Measurements from ENCODE around the gene VWA5A.

Gene VWA5A

DNA sequence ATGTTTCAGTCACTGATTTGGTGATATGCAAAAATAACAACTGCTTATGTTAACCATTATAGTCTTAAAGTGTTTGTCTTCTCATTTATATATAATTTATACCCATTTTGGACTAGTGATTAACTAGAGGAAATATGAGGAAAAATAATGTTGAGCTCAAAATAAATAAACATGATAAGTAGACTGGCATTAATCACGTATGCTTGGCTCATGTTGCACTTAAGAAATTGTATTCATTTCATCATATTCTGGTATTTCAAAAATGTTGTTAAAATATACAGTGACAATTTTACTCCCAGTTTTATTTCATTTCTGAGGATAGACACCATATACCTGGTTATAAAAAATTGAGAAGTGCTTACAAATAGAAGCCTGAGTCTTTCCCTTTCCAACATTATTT is 64.1 kb downstream of the VWA5A start:
- H3K4me3 ChIP-seq (ENCODE audit: low read depth in 1 of 2, low read length in 2 of 2) = no peak overlapping the region
- H3K27me3 ChIP-seq (ENCODE audit: insufficient read depth, low read length, poor library complexity) = no peaks in the 10 kb centered on the region
- H3K9me3 ChIP-seq (ENCODE audit: insufficient read depth, low read length, severe bottlenecking) = no peaks in the 10 kb centered on the region
- H3K36me3 ChIP-seq (ENCODE audit: insufficient read depth, low read length) = no peaks in the 10 kb centered on the region
- TF ChIP-seq, protein P1, sequence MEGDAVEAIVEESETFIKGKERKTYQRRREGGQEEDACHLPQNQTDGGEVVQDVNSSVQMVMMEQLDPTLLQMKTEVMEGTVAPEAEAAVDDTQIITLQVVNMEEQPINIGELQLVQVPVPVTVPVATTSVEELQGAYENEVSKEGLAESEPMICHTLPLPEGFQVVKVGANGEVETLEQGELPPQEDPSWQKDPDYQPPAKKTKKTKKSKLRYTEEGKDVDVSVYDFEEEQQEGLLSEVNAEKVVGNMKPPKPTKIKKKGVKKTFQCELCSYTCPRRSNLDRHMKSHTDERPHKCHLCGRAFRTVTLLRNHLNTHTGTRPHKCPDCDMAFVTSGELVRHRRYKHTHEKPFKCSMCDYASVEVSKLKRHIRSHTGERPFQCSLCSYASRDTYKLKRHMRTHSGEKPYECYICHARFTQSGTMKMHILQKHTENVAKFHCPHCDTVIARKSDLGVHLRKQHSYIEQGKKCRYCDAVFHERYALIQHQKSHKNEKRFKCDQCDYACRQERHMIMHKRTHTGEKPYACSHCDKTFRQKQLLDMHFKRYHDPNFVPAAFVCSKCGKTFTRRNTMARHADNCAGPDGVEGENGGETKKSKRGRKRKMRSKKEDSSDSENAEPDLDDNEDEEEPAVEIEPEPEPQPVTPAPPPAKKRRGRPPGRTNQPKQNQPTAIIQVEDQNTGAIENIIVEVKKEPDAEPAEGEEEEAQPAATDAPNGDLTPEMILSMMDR (IDR thresholded peaks at IDR 0.05; ENCODE audit: borderline replicate concordance, extremely low read depth, low read length, poor library complexity, severe bottlenecking) = no peak
- TF ChIP-seq EZH2 (IDR thresholded peaks at IDR 0.05; ENCODE audit: borderline replicate concordance, low read depth, low read length, severe bottlenecking) = no peak
- no peaks in the 10 kb centered on the region for H4K20me1 ChIP-seq (ENCODE audit: insufficient read depth, low read length)
- no peak overlapping the region for H3K9ac ChIP-seq (ENCODE audit: low read depth, low read length)
- no peak overlapping the region for H2AFZ ChIP-seq (ENCODE audit: low read depth, low read length)
- DNase-seq (no peak), ATAC-seq (ENCODE audit: insufficient read depth, low read depth) (no peak)
- no peak overlapping the region for H3K4me2 ChIP-seq (ENCODE audit: insufficient read depth, low read length)
- no peak overlapping the region for H3K27ac ChIP-seq (ENCODE audit: low read length)
- H3K79me2 ChIP-seq (ENCODE audit: insufficient read depth, low read length) = no peaks in the 10 kb centered on the region
- no peaks in the 10 kb centered on the region for H3K4me1 ChIP-seq (ENCODE audit: insufficient read depth, low read length)

DNA sequence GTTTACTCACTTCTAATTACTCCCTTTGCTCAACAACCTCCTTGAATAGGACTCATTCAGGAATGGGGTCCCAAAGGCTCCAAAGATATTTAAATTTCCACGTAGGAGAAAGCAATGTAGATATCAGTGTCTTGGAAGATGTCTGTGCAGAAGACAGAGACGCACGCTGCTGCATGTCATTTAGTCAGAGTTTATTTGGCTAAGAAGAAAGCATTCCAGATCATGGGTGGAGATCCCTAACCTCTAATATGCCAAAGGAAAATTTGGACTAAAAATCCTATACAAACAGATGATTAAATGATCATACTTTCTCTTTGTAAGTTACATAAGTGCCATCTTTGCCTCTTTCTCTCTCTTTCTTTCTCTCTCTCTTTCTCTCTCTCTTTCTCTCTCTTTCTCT is 67.8 kb downstream of the VWA5A start, which contains the start of gene OR10D3:
Gene OR10D3, plus strand, starts transcription at position 278 of the 400 bp plus-strand sequence. CDS start 1,925 bp downstream, outside the sequence.
- DNase-seq = no peak
- H3K4me2 ChIP-seq (ENCODE audit: insufficient read depth, low read length) = no peak within 1 kb of the TSS
- no peaks in the 10 kb centered on the region for H3K79me2 ChIP-seq (ENCODE audit: insufficient read depth, low read length)
- no peak for ATAC-seq (ENCODE audit: insufficient read depth, low read depth)
- TF ChIP-seq, protein P1 (IDR thresholded peaks at IDR 0.05; ENCODE audit: borderline replicate concordance, extremely low read depth, low read length, poor library complexity, severe bottlenecking) = no peak
- TF ChIP-seq EZH2 (IDR thresholded peaks at IDR 0.05; ENCODE audit: borderline replicate concordance, low read depth, low read length, severe bottlenecking) = no peak
- H3K27ac ChIP-seq (ENCODE audit: low read length) = no peak within 1 kb of the TSS
- H3K4me3 ChIP-seq (ENCODE audit: low read depth in 1 of 2, low read length in 2 of 2) = no peak within 1 kb of the TSS
- no peaks in the 10 kb centered on the region for H3K9me3 ChIP-seq (ENCODE audit: insufficient read depth, low read length, severe bottlenecking)
- H3K9ac ChIP-seq (ENCODE audit: low read depth, low read length) = no peak within 1 kb of the TSS
- no peak within 1 kb of the TSS for H2AFZ ChIP-seq (ENCODE audit: low read depth, low read length)
- H4K20me1 ChIP-seq (ENCODE audit: insufficient read depth, low read length) = no peaks in the 10 kb centered on the region
- H3K27me3 ChIP-seq (ENCODE audit: insufficient read depth, low read length, poor library complexity) = peaks cover 4% of the 10 kb centered on the region
- no peaks in the 10 kb centered on the region for H3K4me1 ChIP-seq (ENCODE audit: insufficient read depth, low read length)
- no peaks in the 10 kb centered on the region for H3K36me3 ChIP-seq (ENCODE audit: insufficient read depth, low read length)

DNA sequence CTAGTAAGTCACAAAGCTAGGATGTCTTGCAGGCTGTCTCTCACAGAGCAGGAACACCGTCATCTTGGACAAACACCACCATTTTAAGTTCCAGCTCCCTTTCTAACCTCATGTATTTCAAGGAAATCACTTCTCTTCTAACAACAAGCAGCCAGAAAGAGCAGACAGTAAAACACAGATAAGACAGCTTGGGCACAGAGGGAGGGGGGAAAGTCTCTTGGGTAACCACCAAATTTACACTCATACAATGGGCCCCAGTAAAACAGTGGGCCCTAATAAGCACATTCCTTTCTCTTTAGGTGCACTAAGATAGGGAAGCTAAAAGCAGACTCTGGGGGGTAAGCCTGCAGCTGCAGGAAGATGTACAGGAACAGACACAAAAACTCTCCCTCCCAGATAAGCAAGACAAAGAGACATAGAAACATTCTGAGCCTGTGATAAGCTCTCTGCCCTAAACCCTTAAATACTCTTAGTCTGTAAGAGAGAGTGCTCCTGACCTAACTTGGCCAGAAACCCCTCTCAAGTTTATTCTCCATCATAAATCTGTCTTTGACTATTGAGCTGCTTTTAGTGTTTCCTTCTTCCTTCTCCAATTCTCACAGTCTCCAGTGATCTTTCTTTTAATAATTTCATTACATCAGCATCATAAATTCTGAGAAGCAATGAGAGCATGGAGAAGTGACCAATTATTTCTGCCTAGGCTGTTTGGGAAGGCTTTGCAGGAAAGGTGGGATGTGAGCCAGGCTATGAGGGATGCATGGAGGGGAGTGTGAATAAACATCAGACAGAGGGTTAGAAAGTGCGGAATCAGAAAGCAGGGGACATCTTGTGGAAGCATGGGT is 75.3 kb downstream of the VWA5A start:
- H3K4me2 ChIP-seq (ENCODE audit: insufficient read depth, low read length) = no peak overlapping the region
- no peak for DNase-seq

More for the DNA sequence above, 75.3 kb downstream of the VWA5A start:
- Histone ChIP-seq H3K36me3 (ENCODE audit: insufficient read depth, low read length) (no peaks in the 10 kb centered on the region), H3K27ac (ENCODE audit: low read length) (no peak overlapping the region), H3K9ac (ENCODE audit: low read depth, low read length) (no peak overlapping the region), H3K79me2 (ENCODE audit: insufficient read depth, low read length) (no peaks in the 10 kb centered on the region), H2AFZ (ENCODE audit: low read depth, low read length) (no peak overlapping the region), H3K4me3 (ENCODE audit: low read depth in 1 of 2, low read length in 2 of 2) (no peak overlapping the region), H3K4me1 (ENCODE audit: insufficient read depth, low read length) (no peaks in the 10 kb centered on the region), H3K27me3 (ENCODE audit: insufficient read depth, low read length, poor library complexity) (peaks cover 23% of the 10 kb centered on the region), H4K20me1 (ENCODE audit: insufficient read depth, low read length) (no peaks in the 10 kb centered on the region), H3K9me3 (ENCODE audit: insufficient read depth, low read length, severe bottlenecking) (no peaks in the 10 kb centered on the region)
- no peak for ATAC-seq (ENCODE audit: insufficient read depth, low read depth)
- TF ChIP-seq EZH2 (IDR thresholded peaks at IDR 0.05; ENCODE audit: borderline replicate concordance, low read depth, low read length, severe bottlenecking) = no peak
- TF ChIP-seq, protein P1 (IDR thresholded peaks at IDR 0.05; ENCODE audit: borderline replicate concordance, extremely low read depth, low read length, poor library complexity, severe bottlenecking) = no peak

Data from DND-41 (cell line).